ENCODE data around the gene ARID1A. TPM values are rescaled to one million over a fixed set of nuclear protein-coding genes. Genes with fewer than 3 reads are reported as not detected.

Gene ARID1A
- total and polyA plus RNA-seq, 9 of the 15 experiments (the other 6 are each of a cell fraction or from before 2014, with no cell fraction given) = 8.3 to 88.3 (median 22.5) TPM

GRCh38 chr1:26787706-26788514 is 92.1 kb downstream of the ARID1A start, which contains the start of gene PIGV (continued):
- peak; percentile 72 for TF ChIP-seq TAF9B (IDR thresholded peaks at IDR 0.05; ENCODE audit: partially characterized antibody)
- no peak for TF ChIP-seq TBP (optimal IDR thresholded peaks at IDR 0.05; ENCODE audit: low read depth, low read length)
- TF ChIP-seq MYC (IDR thresholded peaks at IDR 0.05; ENCODE audit: low read depth, low read length) = 0 out of 2 replicates have a peak, but pooled peaks have one; percentile 53
- peak; percentile 88; the same call in 1 of the 2 replicates for TF ChIP-seq MYC (CRISPR knock-in tag; IDR thresholded peaks at IDR 0.05; ENCODE audit: borderline replicate concordance, low read depth)
- TF ChIP-seq, protein P1, sequence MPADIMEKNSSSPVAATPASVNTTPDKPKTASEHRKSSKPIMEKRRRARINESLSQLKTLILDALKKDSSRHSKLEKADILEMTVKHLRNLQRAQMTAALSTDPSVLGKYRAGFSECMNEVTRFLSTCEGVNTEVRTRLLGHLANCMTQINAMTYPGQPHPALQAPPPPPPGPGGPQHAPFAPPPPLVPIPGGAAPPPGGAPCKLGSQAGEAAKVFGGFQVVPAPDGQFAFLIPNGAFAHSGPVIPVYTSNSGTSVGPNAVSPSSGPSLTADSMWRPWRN (IDR thresholded peaks at IDR 0.05; ENCODE audit: low read depth) = no peak
- TF ChIP-seq, protein P2, sequence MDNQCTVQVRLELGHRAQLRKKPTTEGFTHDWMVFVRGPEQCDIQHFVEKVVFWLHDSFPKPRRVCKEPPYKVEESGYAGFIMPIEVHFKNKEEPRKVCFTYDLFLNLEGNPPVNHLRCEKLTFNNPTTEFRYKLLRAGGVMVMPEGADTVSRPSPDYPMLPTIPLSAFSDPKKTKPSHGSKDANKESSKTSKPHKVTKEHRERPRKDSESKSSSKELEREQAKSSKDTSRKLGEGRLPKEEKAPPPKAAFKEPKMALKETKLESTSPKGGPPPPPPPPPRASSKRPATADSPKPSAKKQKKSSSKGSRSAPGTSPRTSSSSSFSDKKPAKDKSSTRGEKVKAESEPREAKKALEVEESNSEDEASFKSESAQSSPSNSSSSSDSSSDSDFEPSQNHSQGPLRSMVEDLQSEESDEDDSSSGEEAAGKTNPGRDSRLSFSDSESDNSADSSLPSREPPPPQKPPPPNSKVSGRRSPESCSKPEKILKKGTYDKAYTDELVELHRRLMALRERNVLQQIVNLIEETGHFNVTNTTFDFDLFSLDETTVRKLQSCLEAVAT (IDR thresholded peaks at IDR 0.05) = peak in 1 of 2 experiments; percentile 44; a peak in 1 of 4 replicates
- no peak for TF ChIP-seq BRCA1 (IDR thresholded peaks at IDR 0.05)
- TF ChIP-seq BRCA1 (CRISPR knock-in tag; IDR thresholded peaks at IDR 0.05) = peak; percentile 70; the same call in 1 of the 2 replicates
- TF ChIP-seq CBX2 (IDR thresholded peaks at IDR 0.05; ENCODE audit: insufficient read depth, low read length, poor library complexity, severe bottlenecking) = no peak
- peak in 1 of 2 experiments; percentile 34; a peak in 2 of 4 replicates for TF ChIP-seq SIN3A (IDR thresholded peaks at IDR 0.05; ENCODE audit: borderline replicate concordance in 2 of 2, control insufficient read depth in 1 of 2, low read depth in 2 of 2, low read length in 2 of 2)
- TF ChIP-seq RHOXF2B (CRISPR knock-in tag; conservative IDR thresholded peaks at IDR 0.05) = no peak
- peak; percentile 27 to 45; a peak in 2 of 4 replicates for TF ChIP-seq SRF (CRISPR knock-in tag; IDR thresholded peaks at IDR 0.05)
- no peak for TF ChIP-seq CTCF (IDR thresholded peaks at IDR 0.05 in 2 of 3, conservative IDR thresholded peaks at IDR 0.05 in 1 of 3; ENCODE audit: insufficient read depth in 2 of 3, low read depth in 1 of 3, low read length in 3 of 3)
- no peak for TF ChIP-seq ZNF431 (CRISPR knock-in tag; IDR thresholded peaks at IDR 0.05)
- TF ChIP-seq JUN (IDR thresholded peaks at IDR 0.05; ENCODE audit: borderline replicate concordance, low read depth, low read length) = no peak
- no peak for TF ChIP-seq JUN (CRISPR knock-in tag; IDR thresholded peaks at IDR 0.05; ENCODE audit: borderline replicate concordance)
- TF ChIP-seq ZNF134 (CRISPR knock-in tag; conservative IDR thresholded peaks at IDR 0.05) = no peak
- TF ChIP-seq, protein P3, sequence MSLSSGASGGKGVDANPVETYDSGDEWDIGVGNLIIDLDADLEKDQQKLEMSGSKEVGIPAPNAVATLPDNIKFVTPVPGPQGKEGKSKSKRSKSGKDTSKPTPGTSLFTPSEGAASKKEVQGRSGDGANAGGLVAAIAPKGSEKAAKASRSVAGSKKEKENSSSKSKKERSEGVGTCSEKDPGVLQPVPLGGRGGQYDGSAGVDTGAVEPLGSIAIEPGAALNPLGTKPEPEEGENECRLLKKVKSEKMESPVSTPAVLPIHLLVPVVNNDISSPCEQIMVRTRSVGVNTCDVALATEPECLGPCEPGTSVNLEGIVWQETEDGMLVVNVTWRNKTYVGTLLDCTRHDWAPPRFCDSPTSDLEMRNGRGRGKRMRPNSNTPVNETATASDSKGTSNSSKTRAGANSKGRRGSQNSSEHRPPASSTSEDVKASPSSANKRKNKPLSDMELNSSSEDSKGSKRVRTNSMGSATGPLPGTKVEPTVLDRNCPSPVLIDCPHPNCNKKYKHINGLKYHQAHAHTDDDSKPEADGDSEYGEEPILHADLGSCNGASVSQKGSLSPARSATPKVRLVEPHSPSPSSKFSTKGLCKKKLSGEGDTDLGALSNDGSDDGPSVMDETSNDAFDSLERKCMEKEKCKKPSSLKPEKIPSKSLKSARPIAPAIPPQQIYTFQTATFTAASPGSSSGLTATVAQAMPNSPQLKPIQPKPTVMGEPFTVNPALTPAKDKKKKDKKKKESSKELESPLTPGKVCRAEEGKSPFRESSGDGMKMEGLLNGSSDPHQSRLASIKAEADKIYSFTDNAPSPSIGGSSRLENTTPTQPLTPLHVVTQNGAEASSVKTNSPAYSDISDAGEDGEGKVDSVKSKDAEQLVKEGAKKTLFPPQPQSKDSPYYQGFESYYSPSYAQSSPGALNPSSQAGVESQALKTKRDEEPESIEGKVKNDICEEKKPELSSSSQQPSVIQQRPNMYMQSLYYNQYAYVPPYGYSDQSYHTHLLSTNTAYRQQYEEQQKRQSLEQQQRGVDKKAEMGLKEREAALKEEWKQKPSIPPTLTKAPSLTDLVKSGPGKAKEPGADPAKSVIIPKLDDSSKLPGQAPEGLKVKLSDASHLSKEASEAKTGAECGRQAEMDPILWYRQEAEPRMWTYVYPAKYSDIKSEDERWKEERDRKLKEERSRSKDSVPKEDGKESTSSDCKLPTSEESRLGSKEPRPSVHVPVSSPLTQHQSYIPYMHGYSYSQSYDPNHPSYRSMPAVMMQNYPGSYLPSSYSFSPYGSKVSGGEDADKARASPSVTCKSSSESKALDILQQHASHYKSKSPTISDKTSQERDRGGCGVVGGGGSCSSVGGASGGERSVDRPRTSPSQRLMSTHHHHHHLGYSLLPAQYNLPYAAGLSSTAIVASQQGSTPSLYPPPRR (CRISPR knock-in tag; IDR thresholded peaks at IDR 0.05; ENCODE audit: borderline replicate concordance) = 0 out of 2 replicates have a peak, but pooled peaks have one; percentile 90

Data from K562 (cell line).